Measurements from ENCODE around the gene WASHC2C.
"Not testable (repeated sequence)": the region's sequence is repeated elsewhere in the genome, so short reads cannot be mapped to it uniquely, and the experiment has no call there.

Gene WASHC2C

DNA sequence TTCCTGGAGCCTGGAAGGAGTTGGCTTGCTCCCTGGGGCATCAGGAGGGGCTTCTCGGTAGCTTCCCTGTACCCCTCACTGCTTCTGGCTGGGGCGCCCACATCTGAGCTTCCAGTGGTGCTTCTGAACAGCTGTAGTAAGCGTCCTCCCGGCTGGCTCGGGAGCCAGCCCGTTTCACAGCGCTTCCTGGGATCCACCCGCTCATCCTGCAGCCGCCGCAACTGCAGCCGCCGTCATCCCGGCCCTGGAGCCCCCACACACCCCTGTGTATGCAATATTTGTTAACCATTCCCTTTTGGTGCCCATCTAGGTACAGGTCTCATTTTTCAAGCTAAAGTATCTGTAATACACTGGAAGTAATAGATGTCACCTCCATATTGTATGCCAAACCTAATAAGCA, 85.9 kb downstream of the WASHC2C start:
- H3K79me1 ChIP-seq (ENCODE audit: low read depth, low read length); H3K4ac ChIP-seq (ENCODE audit: low read length); H3K14ac ChIP-seq (ENCODE audit: low read length); H2AK5ac ChIP-seq (ENCODE audit: low read depth, low read length); H3K18ac ChIP-seq (ENCODE audit: low read length); H3K4me3 ChIP-seq (ENCODE audit: low read length in 2 of 2); H3K4me2 ChIP-seq (ENCODE audit: insufficient read depth, low read length, poor library complexity, severe bottlenecking); H3K4me1 ChIP-seq (ENCODE audit: control insufficient read depth in 2 of 2, insufficient read depth in 1 of 2, low read depth in 1 of 2, low read length in 2 of 2); H3K36me3 ChIP-seq (replicated peaks in 1 of 2; ENCODE audit: control insufficient read depth in 2 of 2, insufficient read depth in 2 of 2, low read length in 2 of 2); H2BK120ac ChIP-seq (ENCODE audit: low read depth, low read length); H3K23ac ChIP-seq (ENCODE audit: low read depth, low read length, poor library complexity); H2BK5ac ChIP-seq (ENCODE audit: low read length); H3K27me3 ChIP-seq (ENCODE audit: control insufficient read depth in 3 of 3, insufficient read depth in 3 of 3, low read depth in 1 of 3, low read length in 3 of 3); H3K9ac ChIP-seq (ENCODE audit: low read depth, low read length, poor library complexity); H2AFZ ChIP-seq (ENCODE audit: low read length); H4K91ac ChIP-seq (ENCODE audit: low read depth, low read length, poor library complexity); H2BK12ac ChIP-seq (ENCODE audit: low read length); DNase-seq (ENCODE audit: low spot score); H3K9me3 ChIP-seq (replicated peaks in 1 of 2; ENCODE audit: control insufficient read depth in 2 of 2, insufficient read depth in 1 of 2, low read depth in 1 of 2, low read length in 2 of 2); H2BK15ac ChIP-seq (ENCODE audit: low read length); H3K27ac ChIP-seq (replicated peaks; ENCODE audit: low read length); H4K8ac ChIP-seq (ENCODE audit: low read depth, low read length): not testable (repeated sequence)
- no CpG with 5 or more reads among the region's 13 CpGs for WGBS, 2 donors (ENCODE audit: extremely low coverage in 2 of 2, insufficient read length in 2 of 2, insufficient replicate concordance in 1 of 2)

GRCh38 chr10:45814146-45814545, 87.1 kb downstream of the WASHC2C start:
- H2BK5ac ChIP-seq (ENCODE audit: low read length); H3K4me1 ChIP-seq (ENCODE audit: control insufficient read depth in 2 of 2, insufficient read depth in 1 of 2, low read depth in 1 of 2, low read length in 2 of 2); H3K23ac ChIP-seq (ENCODE audit: low read depth, low read length, poor library complexity); H2BK120ac ChIP-seq (ENCODE audit: low read depth, low read length); H2AFZ ChIP-seq (ENCODE audit: low read length); H4K8ac ChIP-seq (ENCODE audit: low read depth, low read length); H3K27me3 ChIP-seq (ENCODE audit: control insufficient read depth in 3 of 3, insufficient read depth in 3 of 3, low read depth in 1 of 3, low read length in 3 of 3); H3K4me2 ChIP-seq (ENCODE audit: insufficient read depth, low read length, poor library complexity, severe bottlenecking); H3K18ac ChIP-seq (ENCODE audit: low read length); H3K9ac ChIP-seq (ENCODE audit: low read depth, low read length, poor library complexity); H3K9me3 ChIP-seq (replicated peaks in 1 of 2; ENCODE audit: control insufficient read depth in 2 of 2, insufficient read depth in 1 of 2, low read depth in 1 of 2, low read length in 2 of 2); DNase-seq (ENCODE audit: low spot score); H4K91ac ChIP-seq (ENCODE audit: low read depth, low read length, poor library complexity); H3K4me3 ChIP-seq (ENCODE audit: low read length in 2 of 2); H3K27ac ChIP-seq (replicated peaks; ENCODE audit: low read length); H3K14ac ChIP-seq (ENCODE audit: low read length); H3K36me3 ChIP-seq (replicated peaks in 1 of 2; ENCODE audit: control insufficient read depth in 2 of 2, insufficient read depth in 2 of 2, low read length in 2 of 2); H3K4ac ChIP-seq (ENCODE audit: low read length); H2BK15ac ChIP-seq (ENCODE audit: low read length); H3K79me1 ChIP-seq (ENCODE audit: low read depth, low read length); H2AK5ac ChIP-seq (ENCODE audit: low read depth, low read length); H2BK12ac ChIP-seq (ENCODE audit: low read length): not testable (repeated sequence)
- whole genome bisulfite sequencing, 2 donors (ENCODE audit: extremely low coverage in 2 of 2, insufficient read length in 2 of 2, insufficient replicate concordance in 1 of 2) = no CpG with 5 or more reads among the region's 4 CpGs

DNA sequence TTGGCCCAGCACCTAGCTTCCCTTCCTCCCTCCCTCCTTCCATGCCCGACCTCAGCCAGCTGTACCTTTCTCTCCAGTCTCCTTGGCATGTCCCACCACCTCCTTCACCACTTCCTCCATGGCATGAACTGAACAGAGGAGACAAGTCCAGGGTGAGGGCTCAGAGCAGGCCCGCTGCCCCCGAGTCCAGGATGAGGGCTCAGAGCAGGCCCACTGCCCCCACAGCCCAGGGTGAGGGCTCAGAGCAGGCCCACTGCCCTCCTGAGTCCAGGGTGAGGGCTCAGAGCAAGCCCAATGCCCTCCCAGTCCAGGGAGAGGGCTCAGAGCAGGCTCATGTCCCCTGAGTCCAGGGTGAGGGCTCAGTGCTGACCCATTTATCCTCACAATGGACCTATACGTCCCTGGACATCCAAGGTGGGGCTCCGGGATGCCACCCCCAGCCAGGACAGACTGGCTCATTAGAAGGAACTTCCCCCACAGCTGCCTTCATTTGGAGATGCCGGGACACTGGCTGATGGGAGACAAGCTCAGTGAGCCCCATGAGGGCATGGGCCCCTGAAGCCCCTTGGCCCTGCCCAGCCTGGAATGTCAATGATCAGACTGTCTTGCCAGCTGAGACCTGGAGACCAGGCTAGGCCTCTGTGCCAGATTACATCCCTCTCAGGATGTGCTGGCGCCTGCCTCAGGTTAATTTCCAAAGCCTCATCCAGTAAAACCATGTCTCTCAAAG, 90.2 kb downstream of the WASHC2C start:
- H3K14ac ChIP-seq (ENCODE audit: low read length) = no peak overlapping the region
- no peak for DNase-seq (ENCODE audit: low spot score)
- H3K4me2 ChIP-seq (ENCODE audit: insufficient read depth, low read length, poor library complexity, severe bottlenecking) = no peak overlapping the region
- H3K36me3 ChIP-seq (replicated peaks in 1 of 2; ENCODE audit: control insufficient read depth in 2 of 2, insufficient read depth in 2 of 2, low read length in 2 of 2) = no peaks in the 10 kb centered on the region
- H2AFZ ChIP-seq (ENCODE audit: low read length) = no peak overlapping the region
- H3K4me3 ChIP-seq (ENCODE audit: low read length in 2 of 2) = no peak overlapping the region
- H2BK5ac ChIP-seq (ENCODE audit: low read length) = no peak overlapping the region
- H2BK120ac ChIP-seq (ENCODE audit: low read depth, low read length) = no peak overlapping the region
- H3K23ac ChIP-seq (ENCODE audit: low read depth, low read length, poor library complexity) = no peak overlapping the region
- H4K8ac ChIP-seq (ENCODE audit: low read depth, low read length) = no peak overlapping the region
- H3K27me3 ChIP-seq (ENCODE audit: control insufficient read depth in 3 of 3, insufficient read depth in 3 of 3, low read depth in 1 of 3, low read length in 3 of 3) = no peaks in the 10 kb centered on the region
- no peak overlapping the region for H2BK15ac ChIP-seq (ENCODE audit: low read length)
- WGBS, 2 donors (ENCODE audit: extremely low coverage in 2 of 2, insufficient read length in 2 of 2, insufficient replicate concordance in 1 of 2) = no CpG with 5 or more reads among the region's 7 CpGs
- H3K4me1 ChIP-seq (ENCODE audit: control insufficient read depth in 2 of 2, insufficient read depth in 1 of 2, low read depth in 1 of 2, low read length in 2 of 2) = no peaks in the 10 kb centered on the region
- H4K91ac ChIP-seq (ENCODE audit: low read depth, low read length, poor library complexity) = no peak overlapping the region
- no peaks in the 10 kb centered on the region for H3K9me3 ChIP-seq (replicated peaks in 1 of 2; ENCODE audit: control insufficient read depth in 2 of 2, insufficient read depth in 1 of 2, low read depth in 1 of 2, low read length in 2 of 2)
- no peaks in the 10 kb centered on the region for H3K79me1 ChIP-seq (ENCODE audit: low read depth, low read length)
- no peak overlapping the region for H2BK12ac ChIP-seq (ENCODE audit: low read length)
- H3K9ac ChIP-seq (ENCODE audit: low read depth, low read length, poor library complexity) = no peak overlapping the region
- H3K27ac ChIP-seq (replicated peaks; ENCODE audit: low read length) = no peak overlapping the region
- H3K4ac ChIP-seq (ENCODE audit: low read length) = no peak overlapping the region
- no peak overlapping the region for H3K18ac ChIP-seq (ENCODE audit: low read length)
- no peak overlapping the region for H2AK5ac ChIP-seq (ENCODE audit: low read depth, low read length)

- H2AK5ac ChIP-seq (ENCODE audit: low read depth, low read length) = no peak overlapping the region
- H3K79me1 ChIP-seq (ENCODE audit: low read depth, low read length) = no peaks in the 10 kb centered on the region
- H2BK5ac ChIP-seq (ENCODE audit: low read length) = no peak overlapping the region
- no peak overlapping the region for H2BK120ac ChIP-seq (ENCODE audit: low read depth, low read length)
- WGBS, 2 donors (ENCODE audit: extremely low coverage in 2 of 2, insufficient read length in 2 of 2, insufficient replicate concordance in 1 of 2) = no CpG with 5 or more reads among the region's 3 CpGs
- H3K4ac ChIP-seq (ENCODE audit: low read length) = no peak overlapping the region
- H3K4me1 ChIP-seq (ENCODE audit: control insufficient read depth in 2 of 2, insufficient read depth in 1 of 2, low read depth in 1 of 2, low read length in 2 of 2) = no peaks in the 10 kb centered on the region
- no peak overlapping the region for H3K18ac ChIP-seq (ENCODE audit: low read length)
- no peak overlapping the region for H3K23ac ChIP-seq (ENCODE audit: low read depth, low read length, poor library complexity)
- no peak overlapping the region for H2BK12ac ChIP-seq (ENCODE audit: low read length)
- H4K91ac ChIP-seq (ENCODE audit: low read depth, low read length, poor library complexity) = no peak overlapping the region
- no peaks in the 10 kb centered on the region for H3K36me3 ChIP-seq (replicated peaks in 1 of 2; ENCODE audit: control insufficient read depth in 2 of 2, insufficient read depth in 2 of 2, low read length in 2 of 2)
- no peak overlapping the region for H3K9ac ChIP-seq (ENCODE audit: low read depth, low read length, poor library complexity)
- no peak overlapping the region for H3K27ac ChIP-seq (replicated peaks; ENCODE audit: low read length)
- no peak overlapping the region for H2AFZ ChIP-seq (ENCODE audit: low read length)
- no peaks in the 10 kb centered on the region for H3K9me3 ChIP-seq (replicated peaks in 1 of 2; ENCODE audit: control insufficient read depth in 2 of 2, insufficient read depth in 1 of 2, low read depth in 1 of 2, low read length in 2 of 2)
- no peak for DNase-seq (ENCODE audit: low spot score)
- no peak overlapping the region for H3K4me2 ChIP-seq (ENCODE audit: insufficient read depth, low read length, poor library complexity, severe bottlenecking)
- no peak overlapping the region for H3K14ac ChIP-seq (ENCODE audit: low read length)
- no peak overlapping the region for H2BK15ac ChIP-seq (ENCODE audit: low read length)
- H4K8ac ChIP-seq (ENCODE audit: low read depth, low read length) = no peak overlapping the region
- H3K4me3 ChIP-seq (ENCODE audit: low read length in 2 of 2) = no peak overlapping the region
- H3K27me3 ChIP-seq (ENCODE audit: control insufficient read depth in 3 of 3, insufficient read depth in 3 of 3, low read depth in 1 of 3, low read length in 3 of 3) = no peaks in the 10 kb centered on the region
These were observed 90.8 kb downstream of the WASHC2C start for GRCh38 chr10:45817912-45818311.
